ENCODE data around the gene PTS.

GRCh38 chr11:112223754-112224532 is 2.3 kb upstream of the PTS start:
- no peak for TF ChIP-seq CTCF (IDR thresholded peaks at IDR 0.05; ENCODE audit: low read depth, low read length, missing input control)
- TF ChIP-seq MAX (IDR thresholded peaks at IDR 0.05): no peak
- no peak for TF ChIP-seq GABPA (IDR thresholded peaks at IDR 0.05 in 1 of 2, conservative IDR thresholded peaks at IDR 0.05 in 1 of 2)
- no peak for TF ChIP-seq JUND (IDR thresholded peaks at IDR 0.05)
- no peak for TF ChIP-seq TAF1 (conservative IDR thresholded peaks at IDR 0.05)
- TF ChIP-seq FOXA1 (IDR thresholded peaks at IDR 0.05): no peak
- TF ChIP-seq NR2F2 (IDR thresholded peaks at IDR 0.05): no peak

Measured in liver (tissue), 3 donors.